ENCODE results near the gene CACNA2D3. TPM values are rescaled to one million over a fixed set of nuclear protein-coding genes. Genes with fewer than 3 reads are reported as not detected.
"Not testable (repeated sequence)": the region's sequence is repeated elsewhere in the genome, so short reads cannot be mapped to it uniquely, and the experiment has no call there.

CACNA2D3 gene
- polyA plus RNA-seq, 3 donors = 8.3 to 21.5 (median 10.4) TPM

- H3K36me3 ChIP-seq (replicated peaks in 1 of 2; ENCODE audit: control insufficient read depth in 1 of 2, insufficient read depth in 2 of 2, low read length in 2 of 2) = peaks cover 21 to 49% of the 10 kb centered on the region in 2 donors
- no peaks in the 10 kb centered on the region for H3K9me3 ChIP-seq (replicated peaks in 1 of 2; ENCODE audit: control insufficient read depth in 1 of 2, insufficient read depth in 1 of 2, low read length in 2 of 2)
- no peak overlapping the region for H3K4me3 ChIP-seq (replicated peaks in 1 of 3; ENCODE audit: low read depth in 2 of 3, low read length in 3 of 3)
- H3K79me2 ChIP-seq (ENCODE audit: insufficient read depth, low read length) = peaks cover 64% of the 10 kb centered on the region
- peaks cover 0 to 2% (median 0%) of the 10 kb centered on the region in 7 donors for H3K9me3 Mint-ChIP-seq
- WGBS (ENCODE audit: insufficient coverage) = 100% methylated on average over 1 of the region's 1 CpG
- no peak overlapping the region for H3K27ac ChIP-seq (ENCODE audit: low read depth in 1 of 2, low read length in 2 of 2)
- H3K9ac ChIP-seq (ENCODE audit: insufficient read depth, low read length, poor library complexity, severe bottlenecking) = no peak overlapping the region
- peaks cover 0 to 16% of the 10 kb centered on the region in 2 donors for H3K4me1 ChIP-seq (ENCODE audit: control insufficient read depth in 1 of 2, insufficient read depth in 2 of 2, low read length in 2 of 2)
- H3K4me3 Mint-ChIP-seq = no peak overlapping the region
- H3K4me2 ChIP-seq (replicated peaks; ENCODE audit: extremely low read depth, low read length, poor library complexity, severe bottlenecking) = no peak overlapping the region
- no peak for TF ChIP-seq CTCF (IDR thresholded peaks at IDR 0.05)
- peaks cover 51 to 63% of the 10 kb centered on the region in 2 donors for H3K36me3 Mint-ChIP-seq
- H3K27me3 ChIP-seq (ENCODE audit: control insufficient read depth in 2 of 2, insufficient read depth in 2 of 2, low read length in 2 of 2) = no peaks in the 10 kb centered on the region
- intact Hi-C loops (cut with micrococcal nuclease) = no loop called here
- H3K27ac Mint-ChIP-seq = no peak overlapping the region
- DNase-seq = no peak
- no peaks in the 10 kb centered on the region for H4K20me1 ChIP-seq (ENCODE audit: insufficient read depth, low read length)
- no peak overlapping the region for H2AFZ ChIP-seq (ENCODE audit: insufficient read depth, low read depth, low read length, poor library complexity, severe bottlenecking)
- H3K27me3 Mint-ChIP-seq (ENCODE audit: low read depth in 3 of 3) = no peaks in the 10 kb centered on the region
- H3K4me1 Mint-ChIP-seq = peaks cover 28% of the 10 kb centered on the region
These were observed 855.1 kb downstream of the CACNA2D3 start for GRCh38 chr3:54977439-54977838.

DNA sequence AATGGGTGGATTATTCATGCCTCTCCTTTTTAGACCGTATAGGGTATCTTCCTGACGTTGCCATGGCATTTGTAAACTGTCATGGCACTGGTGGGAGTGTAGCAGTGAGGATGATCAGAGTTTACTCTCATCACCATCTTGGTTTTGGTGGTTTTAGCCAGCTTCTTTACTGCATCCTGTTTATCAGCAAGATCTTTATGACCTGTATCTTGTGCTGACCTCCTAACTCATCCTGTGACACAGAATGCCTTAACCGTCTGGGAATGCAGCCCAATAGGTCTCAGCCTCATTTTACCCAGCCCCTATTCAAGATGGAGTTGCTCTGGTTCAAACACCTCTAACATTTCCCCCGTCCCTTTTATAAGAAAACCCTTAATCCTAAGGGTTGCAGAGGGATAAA, 855.6 kb downstream of the CACNA2D3 start:
- peaks cover 46 to 58% of the 10 kb centered on the region in 2 donors for H3K36me3 Mint-ChIP-seq
- H3K4me2 ChIP-seq (replicated peaks; ENCODE audit: extremely low read depth, low read length, poor library complexity, severe bottlenecking); H4K20me1 ChIP-seq (ENCODE audit: insufficient read depth, low read length); DNase-seq; H2AFZ ChIP-seq (ENCODE audit: insufficient read depth, low read depth, low read length, poor library complexity, severe bottlenecking); H3K27me3 ChIP-seq (ENCODE audit: control insufficient read depth in 2 of 2, insufficient read depth in 2 of 2, low read length in 2 of 2); H3K27ac ChIP-seq (ENCODE audit: low read depth in 1 of 2, low read length in 2 of 2); H3K9me3 ChIP-seq (replicated peaks in 1 of 2; ENCODE audit: control insufficient read depth in 1 of 2, insufficient read depth in 1 of 2, low read length in 2 of 2); H3K27ac Mint-ChIP-seq; H3K4me3 ChIP-seq (replicated peaks in 1 of 3; ENCODE audit: low read depth in 2 of 3, low read length in 3 of 3); H3K27me3 Mint-ChIP-seq (ENCODE audit: low read depth in 3 of 3); intact Hi-C loops (cut with micrococcal nuclease); H3K9me3 Mint-ChIP-seq; H3K4me3 Mint-ChIP-seq; H3K9ac ChIP-seq (ENCODE audit: insufficient read depth, low read length, poor library complexity, severe bottlenecking): not testable (repeated sequence)
- WGBS (ENCODE audit: insufficient coverage) = 100% methylated on average over 1 of the region's 4 CpGs
- peaks cover 0 to 16% of the 10 kb centered on the region in 2 donors for H3K4me1 ChIP-seq (ENCODE audit: control insufficient read depth in 1 of 2, insufficient read depth in 2 of 2, low read length in 2 of 2)
- peaks cover 28% of the 10 kb centered on the region for H3K4me1 Mint-ChIP-seq
- H3K36me3 ChIP-seq (replicated peaks in 1 of 2; ENCODE audit: control insufficient read depth in 1 of 2, insufficient read depth in 2 of 2, low read length in 2 of 2) = peaks cover 16 to 47% of the 10 kb centered on the region in 2 donors
- peaks cover 65% of the 10 kb centered on the region for H3K79me2 ChIP-seq (ENCODE audit: insufficient read depth, low read length)

Data from CD14-positive monocyte (primary cell).